ENCODE measurements around the gene RNF220.
"Not testable (repeated sequence)": the region's sequence is repeated elsewhere in the genome, so short reads cannot be mapped to it uniquely, and the experiment has no call there.

The RNF220 gene

GRCh38 chr1:44497422-44498170, 92.5 kb downstream of the RNF220 start:
- DNase-seq = no peak

GRCh38 chr1:44499306-44499705, 94.3 kb downstream of the RNF220 start:
- no peak for DNase-seq

GRCh38 chr1:44500181-44501046, 95.4 kb downstream of the RNF220 start:
- no peak for DNase-seq

- DNase-seq = no peak
Observed at GRCh38 chr1:44501047-44501890, 96.2 kb downstream of the RNF220 start.

GRCh38 chr1:44502823-44503222, 97.8 kb downstream of the RNF220 start:
- not testable (repeated sequence) for DNase-seq

- DNase-seq = no peak
Observed at GRCh38 chr1:44503625-44504024, 98.6 kb downstream of the RNF220 start.

- no peak for DNase-seq
Observed at GRCh38 chr1:44505210-44505993, 100.3 kb downstream of the RNF220 start.

GRCh38 chr1:44507490-44508396, 102.7 kb downstream of the RNF220 start:
- DNase-seq = no peak

- DNase-seq = no peak
Observed at GRCh38 chr1:44508397-44508745, 103.3 kb downstream of the RNF220 start.

- DNase-seq = no peak
Observed at GRCh38 chr1:44511363-44511762, 106.3 kb downstream of the RNF220 start.

GRCh38 chr1:44511769-44512168, 106.7 kb downstream of the RNF220 start:
- no peak for DNase-seq

GRCh38 chr1:44512313-44512885, 107.3 kb downstream of the RNF220 start:
- no peak for DNase-seq

GRCh38 chr1:44513111-44513510, 108.1 kb downstream of the RNF220 start:
- DNase-seq = no peak

GRCh38 chr1:44514673-44515072, 109.6 kb downstream of the RNF220 start:
- DNase-seq = no peak

GRCh38 chr1:44515416-44515815, 110.4 kb downstream of the RNF220 start:
- DNase-seq = no peak

- DNase-seq = no peak
Observed at GRCh38 chr1:44519035-44519676, 114.1 kb downstream of the RNF220 start.

- no peak for DNase-seq
Observed at GRCh38 chr1:44521378-44522080, 116.5 kb downstream of the RNF220 start.

GRCh38 chr1:44523593-44524591, 118.8 kb downstream of the RNF220 start:
- no peak for DNase-seq

Measured in NCI-H2081 (cell line).